PC-9 (cell line): ENCODE data around the gene SLC27A4. TPM values are rescaled to one million over a fixed set of nuclear protein-coding genes. Genes with fewer than 3 reads are reported as not detected.

ENCODE experiments used
- BruUV-seq: library from RNA; stranded (reverse); fragments of 400-500 nt; replicated peaks from 2 replicates; lab custom pipeline; 2021; lab: Mats Ljungman, UMichigan
- CTCF ChIA-PET: fragments of 300-600 bp; sonication (Branson Sonifier 250); formaldehyde crosslinking; loops from one replicate; lab custom pipeline; 2022; ENCODE audit warnings: antibody characterized with exemption; lab: Charles Lee
- POLR2A ChIA-PET: fragments of 300-600 bp; sonication (Branson Sonifier 250); formaldehyde crosslinking; loops from one replicate; lab custom pipeline; 2022; ENCODE audit warnings: antibody characterized with exemption; ENCODE audit not compliant: unreplicated experiment; lab: Charles Lee
- DNase-seq, 2 experiments: peaks; one replicate each; pipeline versions ENCODE4 v3.0.0 to v3.0.0-alpha.2; 2015 to 2022; ENCODE audit warnings: mixed read lengths in 1 of 2
- H2AFZ ChIP-seq: fragments of 200-600 bp; sonication (generic); 2 replicates; pipeline ENCODE4 v1.8.1; 2017; ENCODE audit warnings: antibody characterized with exemption
- H3F3A ChIP-seq: fragments of 200-600 bp; sonication (generic); 2 replicates; pipeline ENCODE4 v1.8.1; 2017; ENCODE audit warnings: antibody characterized with exemption, mild to moderate bottlenecking, low read depth; ENCODE audit not compliant: insufficient read depth
- H3K27ac ChIP-seq: fragments of 200-600 bp; sonication (generic); 2 replicates; pipeline ENCODE4 v1.6.1; 2016; ENCODE audit warnings: mixed run types
- H3K27me3 ChIP-seq: fragments of 200-600 bp; sonication (generic); 2 replicates; pipeline ENCODE4 v1.6.1; 2016; ENCODE audit warnings: low read depth, mixed run types; ENCODE audit not compliant: insufficient read depth
- H3K36me3 ChIP-seq: fragments of 200-600 bp; sonication (generic); 2 replicates; pipeline ENCODE4 v1.6.1; 2016; ENCODE audit warnings: low read depth, mixed run types
- H3K4me1 ChIP-seq: fragments of 200-600 bp; sonication (generic); replicated peaks from 2 replicates; pipeline ENCODE4 v1.6.1; 2016; ENCODE audit warnings: mixed run types; ENCODE audit not compliant: insufficient read depth
- H3K4me2 ChIP-seq: fragments of 200-600 bp; sonication (generic); 2 replicates; pipeline ENCODE4 v1.6.1; 2017; ENCODE audit warnings: mixed run types
- H3K4me3 ChIP-seq: fragments of 200-600 bp; sonication (generic); 2 replicates; pipeline ENCODE4 v1.6.1; 2016; ENCODE audit warnings: mixed run types
- H3K79me2 ChIP-seq: fragments of 200-600 bp; sonication (generic); 2 replicates; pipeline ENCODE4 v1.6.1; 2017; ENCODE audit warnings: low read depth, mixed run types
- H3K9me2 ChIP-seq: fragments of 200-600 bp; sonication (generic); 2 replicates; pipeline ENCODE4 v1.8.1; 2017; ENCODE audit warnings: mild to moderate bottlenecking; ENCODE audit not compliant: insufficient read depth
- H3K9me3 ChIP-seq: fragments of 200-600 bp; sonication (generic); 2 replicates; pipeline ENCODE4 v1.8.1; 2016; ENCODE audit warnings: low read depth; ENCODE audit not compliant: insufficient read depth
- H4K20me1 ChIP-seq: fragments of 200-600 bp; sonication (generic); 2 replicates; pipeline ENCODE4 v1.8.1; 2017; ENCODE audit not compliant: insufficient read depth
- EZH2 ChIP-seq: fragments of 200-600 bp; sonication (generic); IDR thresholded peaks from 2 replicates; pipeline ENCODE4 v1.8.0; 2017; ENCODE audit warnings: antibody characterized with exemption, low read depth
- intact Hi-C: fragments of 100-400 bp; cut with micrococcal nuclease; formaldehyde crosslinking; loops from one replicate; pipeline ENCODE4 v1.10.0; 2022; ENCODE audit not compliant: unreplicated experiment
- total RNA-seq: library from RNA; stranded (reverse); gene quantifications from 2 replicates; pipeline ENCODE4 v1.2.3, GENCODE V29; 2021
- TF ChIP-seq, protein P1 (sequence below): fragments of 200-600 bp; sonication (generic); conservative IDR thresholded peaks from 2 replicates; pipeline ENCODE4 v1.6.1; 2017; ENCODE audit warnings: mixed run types, antibody characterized with exemption, mild to moderate bottlenecking, moderate library complexity

Gene SLC27A4
- total RNA-seq, 1 experiment from 2014 or later: 30.4 TPM

DNA sequence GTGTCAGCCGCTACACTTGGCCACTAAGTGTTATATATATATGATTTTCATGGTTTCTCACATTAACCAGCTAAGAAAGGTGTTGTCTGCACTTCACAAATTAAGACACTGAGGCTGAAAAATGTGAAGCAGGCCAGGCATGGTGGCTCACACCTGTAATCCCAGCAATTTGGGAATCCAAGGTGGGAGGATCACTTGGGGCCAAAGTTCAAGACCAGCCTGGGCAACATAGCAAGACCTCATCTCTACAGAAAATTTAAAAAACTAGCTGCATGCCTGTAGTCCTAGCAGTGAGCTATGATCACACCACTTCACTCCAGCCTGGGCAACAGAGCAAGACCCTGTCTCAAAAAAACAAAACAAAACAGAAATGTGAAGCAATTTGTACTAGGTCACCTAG lies 15.9 kb upstream of the SLC27A4 start:
- H3K4me3 ChIP-seq: no peak overlapping the region
- H3K79me2 ChIP-seq: peaks cover 52% of the 10 kb centered on the region
- no peak overlapping the region for H2AFZ ChIP-seq
- H4K20me1 ChIP-seq: no peaks in the 10 kb centered on the region; the same call in 1 of the 2 replicates
- no peak for TF ChIP-seq EZH2
- TF ChIP-seq, protein P1, sequence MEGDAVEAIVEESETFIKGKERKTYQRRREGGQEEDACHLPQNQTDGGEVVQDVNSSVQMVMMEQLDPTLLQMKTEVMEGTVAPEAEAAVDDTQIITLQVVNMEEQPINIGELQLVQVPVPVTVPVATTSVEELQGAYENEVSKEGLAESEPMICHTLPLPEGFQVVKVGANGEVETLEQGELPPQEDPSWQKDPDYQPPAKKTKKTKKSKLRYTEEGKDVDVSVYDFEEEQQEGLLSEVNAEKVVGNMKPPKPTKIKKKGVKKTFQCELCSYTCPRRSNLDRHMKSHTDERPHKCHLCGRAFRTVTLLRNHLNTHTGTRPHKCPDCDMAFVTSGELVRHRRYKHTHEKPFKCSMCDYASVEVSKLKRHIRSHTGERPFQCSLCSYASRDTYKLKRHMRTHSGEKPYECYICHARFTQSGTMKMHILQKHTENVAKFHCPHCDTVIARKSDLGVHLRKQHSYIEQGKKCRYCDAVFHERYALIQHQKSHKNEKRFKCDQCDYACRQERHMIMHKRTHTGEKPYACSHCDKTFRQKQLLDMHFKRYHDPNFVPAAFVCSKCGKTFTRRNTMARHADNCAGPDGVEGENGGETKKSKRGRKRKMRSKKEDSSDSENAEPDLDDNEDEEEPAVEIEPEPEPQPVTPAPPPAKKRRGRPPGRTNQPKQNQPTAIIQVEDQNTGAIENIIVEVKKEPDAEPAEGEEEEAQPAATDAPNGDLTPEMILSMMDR: no peak
- peak overlapping the region; percentile 94; the same call in 1 of the 2 replicates for H3K4me2 ChIP-seq
- H3K36me3 ChIP-seq: 0 out of 2 replicates have a peak, but pooled peaks cover 8% of the 10 kb centered on the region
- H3K9me2 ChIP-seq: no peaks in the 10 kb centered on the region
- ChIA-PET POLR2A (interaction anchor here (0.5 kb wide), 1 partner anchor 152 kb away, joined by 11 read pairs; no protein-coding TSS in a partner anchor), CTCF (interaction anchor here (0.6 to 0.7 kb wide), 2 partner anchors 37 to 236 kb away, joined by 4 to 8 read pairs; no protein-coding TSS in a partner anchor)
- DNase-seq: no peak
- H3K27ac ChIP-seq: no peak overlapping the region
- H3K4me1 ChIP-seq: peaks cover 37% of the 10 kb centered on the region
- no peaks in the 10 kb centered on the region for H3K9me3 ChIP-seq
- BruUV-seq: no TSS peak
- intact Hi-C loops: no loop called here
- H3F3A ChIP-seq: peaks cover 23% of the 10 kb centered on the region; the same call in 1 of the 2 replicates
- no peaks in the 10 kb centered on the region for H3K27me3 ChIP-seq

DNA sequence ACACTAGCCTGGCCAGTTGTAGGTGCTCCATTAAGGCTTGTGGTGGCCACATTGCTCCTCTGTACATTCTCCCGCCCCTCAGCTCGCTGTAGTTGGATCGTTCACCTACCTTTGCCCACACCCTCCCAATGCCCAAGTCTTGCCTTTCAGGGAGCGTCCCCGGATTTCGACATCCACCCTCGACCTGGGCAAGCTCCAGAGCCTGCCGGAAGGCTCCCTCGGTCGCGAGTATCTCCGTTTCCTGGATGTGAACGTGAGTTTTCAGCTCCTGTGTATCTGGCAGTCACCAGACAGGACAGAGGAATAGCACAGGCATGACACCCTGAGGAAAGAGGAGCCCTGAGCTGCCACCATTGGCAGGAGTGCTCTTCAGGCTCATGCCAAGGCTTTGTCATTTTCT lies 14.7 kb upstream of the SLC27A4 start:
- CTCF ChIA-PET: no interaction called here
- Histone ChIP-seq H3K36me3 (0 out of 2 replicates have a peak, but pooled peaks cover 8% of the 10 kb centered on the region), H3K79me2 (peaks cover 46% of the 10 kb centered on the region), H2AFZ (no peak overlapping the region), H3K4me2 (no peak overlapping the region), H3K9me3 (no peaks in the 10 kb centered on the region), H3K27me3 (no peaks in the 10 kb centered on the region), H3F3A (peaks cover 28% of the 10 kb centered on the region; the same call in 1 of the 2 replicates), H4K20me1 (no peaks in the 10 kb centered on the region; the same call in 1 of the 2 replicates), H3K27ac (no peak overlapping the region), H3K4me3 (no peak overlapping the region), H3K9me2 (no peaks in the 10 kb centered on the region), H3K4me1 (peaks cover 37% of the 10 kb centered on the region)
- TF ChIP-seq, protein P1: no peak
- no peak for TF ChIP-seq EZH2
- POLR2A ChIA-PET: no interaction called here
- BruUV-seq: no TSS peak
- intact Hi-C loops: no loop called here
- no peak for DNase-seq

- Histone ChIP-seq H3K4me2 (no peak overlapping the region), H3K36me3 (0 out of 2 replicates have a peak, but pooled peaks cover 4% of the 10 kb centered on the region), H3K9me2 (no peaks in the 10 kb centered on the region), H3K4me1 (peaks cover 9% of the 10 kb centered on the region), H3K9me3 (no peaks in the 10 kb centered on the region), H3K27me3 (no peaks in the 10 kb centered on the region), H3K4me3 (no peak overlapping the region), H3F3A (peaks cover 33% of the 10 kb centered on the region), H3K27ac (no peak overlapping the region), H3K79me2 (no peaks in the 10 kb centered on the region), H2AFZ (no peak overlapping the region), H4K20me1 (no peaks in the 10 kb centered on the region)
- no TSS peak for BruUV-seq
- intact Hi-C loops: no loop called here
- TF ChIP-seq EZH2: no peak
- TF ChIP-seq, protein P1: no peak
- CTCF ChIA-PET: interaction anchor here (0.5 to 0.6 kb wide), 2 partner anchors 333 to 369 kb away, joined by 3 to 5 read pairs; partner anchors contain the start of gene PKN3
- DNase-seq: no peak
- POLR2A ChIA-PET: no interaction called here
Observed at GRCh38 chr9:128333451-128333869, 6.9 kb upstream of the SLC27A4 start.
